PFSK-1 (cell line): ENCODE data around the gene ECE1.

Experiments used
- POLR2AphosphoS5 ChIP-seq: IDR thresholded peaks from 2 replicates; pipeline ENCODE4 v1.6.1; 2012; ENCODE audit warnings: low read depth, mild to moderate bottlenecking, control low read depth, low read length, moderate library complexity
- SIN3A ChIP-seq: IDR thresholded peaks from 2 replicates; pipeline ENCODE4 v1.6.1; 2012; ENCODE audit warnings: mild to moderate bottlenecking, low read length, moderate library complexity, borderline replicate concordance; ENCODE audit not compliant: insufficient read depth
- TAF1 ChIP-seq: IDR thresholded peaks from 2 replicates; pipeline ENCODE4 v1.6.1; 2012; ENCODE audit warnings: low read length, control low read depth, borderline replicate concordance; ENCODE audit not compliant: insufficient read depth
- TF ChIP-seq, protein P1 (sequence below), 2 experiments: IDR thresholded peaks; 2 replicates each; pipeline versions ENCODE4 v1.6.1 to v1.8.0; 2011 to 2012; ENCODE audit warnings: low read depth in 2 of 2, low read length in 2 of 2, control low read depth in 1 of 2, inconsistent platforms in 1 of 2, mild to moderate bottlenecking in 1 of 2, moderate library complexity in 1 of 2; ENCODE audit not compliant: insufficient read depth in 1 of 2

DNA sequence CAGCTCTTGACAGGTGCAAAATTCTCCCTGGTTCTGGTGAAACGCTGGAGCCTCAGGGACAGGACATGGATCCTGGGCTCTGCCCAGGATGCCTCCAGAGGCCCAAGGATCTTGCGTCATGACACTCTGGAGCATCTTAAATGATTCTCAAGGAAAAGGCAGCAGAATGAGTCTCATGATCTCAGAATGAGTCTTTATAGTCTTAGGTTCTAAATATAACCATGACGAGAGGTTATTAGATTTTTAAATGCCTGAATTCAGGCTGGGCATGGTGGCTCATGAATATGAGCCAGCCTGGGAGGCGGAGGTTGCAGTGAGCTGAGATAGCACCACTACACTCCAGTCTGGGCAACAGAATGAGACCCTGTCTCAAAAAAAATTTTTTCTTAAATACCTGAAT lies 55.5 kb downstream of the ECE1 start:
- TF ChIP-seq TAF1 (no peak), POLR2AphosphoS5 (no peak), SIN3A (no peak)
- TF ChIP-seq, protein P1, sequence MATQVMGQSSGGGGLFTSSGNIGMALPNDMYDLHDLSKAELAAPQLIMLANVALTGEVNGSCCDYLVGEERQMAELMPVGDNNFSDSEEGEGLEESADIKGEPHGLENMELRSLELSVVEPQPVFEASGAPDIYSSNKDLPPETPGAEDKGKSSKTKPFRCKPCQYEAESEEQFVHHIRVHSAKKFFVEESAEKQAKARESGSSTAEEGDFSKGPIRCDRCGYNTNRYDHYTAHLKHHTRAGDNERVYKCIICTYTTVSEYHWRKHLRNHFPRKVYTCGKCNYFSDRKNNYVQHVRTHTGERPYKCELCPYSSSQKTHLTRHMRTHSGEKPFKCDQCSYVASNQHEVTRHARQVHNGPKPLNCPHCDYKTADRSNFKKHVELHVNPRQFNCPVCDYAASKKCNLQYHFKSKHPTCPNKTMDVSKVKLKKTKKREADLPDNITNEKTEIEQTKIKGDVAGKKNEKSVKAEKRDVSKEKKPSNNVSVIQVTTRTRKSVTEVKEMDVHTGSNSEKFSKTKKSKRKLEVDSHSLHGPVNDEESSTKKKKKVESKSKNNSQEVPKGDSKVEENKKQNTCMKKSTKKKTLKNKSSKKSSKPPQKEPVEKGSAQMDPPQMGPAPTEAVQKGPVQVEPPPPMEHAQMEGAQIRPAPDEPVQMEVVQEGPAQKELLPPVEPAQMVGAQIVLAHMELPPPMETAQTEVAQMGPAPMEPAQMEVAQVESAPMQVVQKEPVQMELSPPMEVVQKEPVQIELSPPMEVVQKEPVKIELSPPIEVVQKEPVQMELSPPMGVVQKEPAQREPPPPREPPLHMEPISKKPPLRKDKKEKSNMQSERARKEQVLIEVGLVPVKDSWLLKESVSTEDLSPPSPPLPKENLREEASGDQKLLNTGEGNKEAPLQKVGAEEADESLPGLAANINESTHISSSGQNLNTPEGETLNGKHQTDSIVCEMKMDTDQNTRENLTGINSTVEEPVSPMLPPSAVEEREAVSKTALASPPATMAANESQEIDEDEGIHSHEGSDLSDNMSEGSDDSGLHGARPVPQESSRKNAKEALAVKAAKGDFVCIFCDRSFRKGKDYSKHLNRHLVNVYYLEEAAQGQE (IDR thresholded peaks at IDR 0.05; ENCODE audit: insufficient read depth in 1 of 2, low read depth in 2 of 2, low read length in 2 of 2): no peak
